ENCODE measurements around the gene COL25A1.

DNA sequence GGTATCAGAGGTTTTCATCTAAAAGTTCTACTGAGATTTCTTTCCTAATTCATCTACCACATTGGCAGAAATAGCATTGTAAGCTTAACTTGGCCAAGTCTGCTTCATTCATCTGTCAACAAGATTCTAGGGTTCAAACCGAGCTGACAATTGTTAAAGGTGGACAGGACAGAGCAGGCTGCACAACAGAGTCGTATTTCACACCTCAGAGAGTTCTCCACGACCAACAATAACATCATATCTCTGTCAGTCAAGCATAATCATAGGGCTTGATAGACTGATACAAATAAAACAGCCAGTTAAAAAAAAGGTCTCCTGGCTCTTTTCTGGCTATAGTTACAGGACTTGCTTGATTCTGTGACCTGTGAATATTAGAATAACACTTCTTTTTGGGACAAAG is 259.2 kb downstream of the COL25A1 start:
- TF ChIP-seq, protein P1, sequence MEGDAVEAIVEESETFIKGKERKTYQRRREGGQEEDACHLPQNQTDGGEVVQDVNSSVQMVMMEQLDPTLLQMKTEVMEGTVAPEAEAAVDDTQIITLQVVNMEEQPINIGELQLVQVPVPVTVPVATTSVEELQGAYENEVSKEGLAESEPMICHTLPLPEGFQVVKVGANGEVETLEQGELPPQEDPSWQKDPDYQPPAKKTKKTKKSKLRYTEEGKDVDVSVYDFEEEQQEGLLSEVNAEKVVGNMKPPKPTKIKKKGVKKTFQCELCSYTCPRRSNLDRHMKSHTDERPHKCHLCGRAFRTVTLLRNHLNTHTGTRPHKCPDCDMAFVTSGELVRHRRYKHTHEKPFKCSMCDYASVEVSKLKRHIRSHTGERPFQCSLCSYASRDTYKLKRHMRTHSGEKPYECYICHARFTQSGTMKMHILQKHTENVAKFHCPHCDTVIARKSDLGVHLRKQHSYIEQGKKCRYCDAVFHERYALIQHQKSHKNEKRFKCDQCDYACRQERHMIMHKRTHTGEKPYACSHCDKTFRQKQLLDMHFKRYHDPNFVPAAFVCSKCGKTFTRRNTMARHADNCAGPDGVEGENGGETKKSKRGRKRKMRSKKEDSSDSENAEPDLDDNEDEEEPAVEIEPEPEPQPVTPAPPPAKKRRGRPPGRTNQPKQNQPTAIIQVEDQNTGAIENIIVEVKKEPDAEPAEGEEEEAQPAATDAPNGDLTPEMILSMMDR (IDR thresholded peaks at IDR 0.05 in 2 of 3, conservative IDR thresholded peaks at IDR 0.05 in 1 of 3; ENCODE audit: borderline replicate concordance in 1 of 3, insufficient read depth in 1 of 3, low read depth in 2 of 3, low read length in 2 of 3): no peak
- no peak for TF ChIP-seq SIN3A (IDR thresholded peaks at IDR 0.05; ENCODE audit: low read depth)
- no peak for TF ChIP-seq RAD21 (IDR thresholded peaks at IDR 0.05; ENCODE audit: low read depth)
- TF ChIP-seq POLR2A (IDR thresholded peaks at IDR 0.05; ENCODE audit: borderline replicate concordance, extremely low read depth, insufficient read depth, insufficient read length): no peak
- no peak for TF ChIP-seq EZH2 (IDR thresholded peaks at IDR 0.05)
- TF ChIP-seq POLR2AphosphoS5 (IDR thresholded peaks at IDR 0.05; ENCODE audit: low read depth, low read length): no peak
- TF ChIP-seq, protein P2, sequence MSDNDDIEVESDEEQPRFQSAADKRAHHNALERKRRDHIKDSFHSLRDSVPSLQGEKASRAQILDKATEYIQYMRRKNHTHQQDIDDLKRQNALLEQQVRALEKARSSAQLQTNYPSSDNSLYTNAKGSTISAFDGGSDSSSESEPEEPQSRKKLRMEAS (IDR thresholded peaks at IDR 0.05): no peak
